ENCODE results near the gene OSMR. TPM values are rescaled to one million over a fixed set of nuclear protein-coding genes. Genes with fewer than 3 reads are reported as not detected.

The OSMR gene
- total and polyA plus RNA-seq, 2 donors (not counting 3 experiments of a cell fraction or from before 2014, with no cell fraction given), result 6.1 to 19.7 TPM

DNA sequence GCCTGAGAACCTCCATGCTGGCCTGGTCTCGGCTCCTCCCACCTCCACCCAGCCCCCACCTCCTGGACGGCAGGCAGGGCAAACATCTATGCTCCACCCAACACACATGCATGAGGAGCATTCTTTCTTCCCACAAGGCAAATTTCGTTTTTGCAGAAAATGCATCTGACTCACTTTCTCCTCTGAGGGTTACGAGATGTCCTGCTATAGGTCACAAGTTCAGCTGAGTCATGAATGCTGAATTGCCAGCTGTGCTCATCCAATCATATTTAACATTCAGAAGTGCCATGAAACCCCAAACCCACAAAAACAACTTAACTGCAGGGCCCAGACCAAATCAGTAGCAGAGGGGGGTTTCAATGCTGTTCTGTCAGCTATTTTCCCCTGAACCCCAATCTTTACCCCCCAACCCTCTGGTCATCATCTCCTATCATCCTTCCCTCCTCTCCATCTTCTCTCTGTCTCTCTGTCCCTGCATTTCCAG lies 39.0 kb upstream of the OSMR start:
- no peaks in the 10 kb centered on the region for H3K9me3 ChIP-seq (replicated peaks; ENCODE audit: control insufficient read depth, insufficient read depth, low read length)
- H2AFZ ChIP-seq (ENCODE audit: low read depth, low read length), result no peak overlapping the region
- H4K20me1 ChIP-seq (replicated peaks; ENCODE audit: control insufficient read depth, extremely low read depth, insufficient read depth, low read length), result no peaks in the 10 kb centered on the region
- POLR2A ChIA-PET, result no interaction called here
- CTCF ChIA-PET, result interaction anchor here (0.9 to 11.2 kb wide), 15 partner anchors 8 to 424 kb away, joined by 3 to 501 read pairs (median 11); no protein-coding TSS in a partner anchor
- dilution Hi-C loops (cut with MboI; ENCODE audit: extremely low pct_ligation_motif_present, low sequenced_read_pairs), result loop anchor here (25.0 kb wide), 1 partner anchor 370 kb away; no protein-coding TSS in a partner anchor
- H3K4me3 ChIP-seq (replicated peaks in 1 of 3; ENCODE audit: insufficient read depth in 1 of 3, low read depth in 1 of 3, low read length in 3 of 3), result no peak overlapping the region
- H3K9ac ChIP-seq (replicated peaks; ENCODE audit: extremely low read depth, insufficient read depth, low read length), result no peak overlapping the region
- H3K4me2 ChIP-seq (ENCODE audit: insufficient read depth, low read length), result peak overlapping the region; percentile 42
- DNase-seq (ENCODE audit: low read depth, low spot score), result peak; percentile 68
- FAIRE-seq, result peak; percentile 55
- BruUV-seq (replicated peaks), result no TSS peak
- intact Hi-C loops (cut with micrococcal nuclease), result loop anchor here (1.0 to 5.0 kb wide), 5 partner anchors 24 to 343 kb away; no protein-coding TSS in a partner anchor
- peaks cover 31% of the 10 kb centered on the region for H3K4me1 ChIP-seq (ENCODE audit: control insufficient read depth, extremely low read depth, insufficient read depth, low read length)
- H3K27me3 ChIP-seq (ENCODE audit: control insufficient read depth in 2 of 2, insufficient read depth in 2 of 2, low read length in 2 of 2), result no peaks in the 10 kb centered on the region
- no peaks in the 10 kb centered on the region for H3K9me1 ChIP-seq (replicated peaks; ENCODE audit: control insufficient read depth, extremely low read depth, insufficient read depth, low read length)
- no peaks in the 10 kb centered on the region for H3K79me2 ChIP-seq (ENCODE audit: control insufficient read depth, insufficient read depth, low read length)
- H3K27ac ChIP-seq (ENCODE audit: insufficient read depth, low read depth, low read length), result peak overlapping the region; percentile 16
- H3K36me3 ChIP-seq (ENCODE audit: control insufficient read depth in 2 of 2, extremely low read depth in 1 of 2, insufficient read depth in 2 of 2, low read length in 2 of 2), result no peaks in the 10 kb centered on the region
- TF ChIP-seq FOS (IDR thresholded peaks at IDR 0.05; ENCODE audit: borderline replicate concordance, insufficient read depth, low read length) (peak; percentile 31), POLR2AphosphoS5 (IDR thresholded peaks at IDR 0.05; ENCODE audit: insufficient read depth, low read depth, low read length) (peak; percentile 55), CTCF (IDR thresholded peaks at IDR 0.05; ENCODE audit: extremely low read depth in 1 of 2, insufficient read depth in 1 of 2, low read depth in 1 of 2, low read length in 2 of 2) (no peak), MYC (IDR thresholded peaks at IDR 0.05; ENCODE audit: low read depth, low read length) (no peak), JUN (IDR thresholded peaks at IDR 0.05; ENCODE audit: borderline replicate concordance, insufficient read depth, insufficient read length, low read depth) (peak; percentile 82), POLR2A (IDR thresholded peaks at IDR 0.05; ENCODE audit: low read depth, low read length) (no peak), GATA2 (IDR thresholded peaks at IDR 0.05; ENCODE audit: insufficient read depth, insufficient read length, low read depth, low read length) (no peak)
- TF ChIP-seq, protein P1, sequence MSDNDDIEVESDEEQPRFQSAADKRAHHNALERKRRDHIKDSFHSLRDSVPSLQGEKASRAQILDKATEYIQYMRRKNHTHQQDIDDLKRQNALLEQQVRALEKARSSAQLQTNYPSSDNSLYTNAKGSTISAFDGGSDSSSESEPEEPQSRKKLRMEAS (IDR thresholded peaks at IDR 0.05; ENCODE audit: insufficient read depth, insufficient read length), result no peak
